ENCODE measurements around the gene BCAM. TPM values are rescaled to one million over a fixed set of nuclear protein-coding genes. Genes with fewer than 3 reads are reported as not detected.

The BCAM gene
- total RNA-seq, 2 donors from 2014 or later: not detected

- ATAC-seq (peak; percentile 99), DNase-seq (peak; percentile 66 to 84 (median 73))
- no peaks in the 10 kb centered on the region for H3K27me3 Mint-ChIP-seq
- H3K4me3 Mint-ChIP-seq: no peak overlapping the region
- H3K4me1 Mint-ChIP-seq: peaks cover 17% of the 10 kb centered on the region
- no peak overlapping the region for H3K27ac Mint-ChIP-seq
- no peaks in the 10 kb centered on the region for H3K9me3 ChIP-seq (ENCODE audit: control insufficient read depth, low read length, poor library complexity, severe bottlenecking)
- no peaks in the 10 kb centered on the region for H3K36me3 Mint-ChIP-seq (ENCODE audit: low read depth)
These were observed 8.4 kb upstream of the BCAM start for GRCh38 chr19:44800461-44800860.

DNA sequence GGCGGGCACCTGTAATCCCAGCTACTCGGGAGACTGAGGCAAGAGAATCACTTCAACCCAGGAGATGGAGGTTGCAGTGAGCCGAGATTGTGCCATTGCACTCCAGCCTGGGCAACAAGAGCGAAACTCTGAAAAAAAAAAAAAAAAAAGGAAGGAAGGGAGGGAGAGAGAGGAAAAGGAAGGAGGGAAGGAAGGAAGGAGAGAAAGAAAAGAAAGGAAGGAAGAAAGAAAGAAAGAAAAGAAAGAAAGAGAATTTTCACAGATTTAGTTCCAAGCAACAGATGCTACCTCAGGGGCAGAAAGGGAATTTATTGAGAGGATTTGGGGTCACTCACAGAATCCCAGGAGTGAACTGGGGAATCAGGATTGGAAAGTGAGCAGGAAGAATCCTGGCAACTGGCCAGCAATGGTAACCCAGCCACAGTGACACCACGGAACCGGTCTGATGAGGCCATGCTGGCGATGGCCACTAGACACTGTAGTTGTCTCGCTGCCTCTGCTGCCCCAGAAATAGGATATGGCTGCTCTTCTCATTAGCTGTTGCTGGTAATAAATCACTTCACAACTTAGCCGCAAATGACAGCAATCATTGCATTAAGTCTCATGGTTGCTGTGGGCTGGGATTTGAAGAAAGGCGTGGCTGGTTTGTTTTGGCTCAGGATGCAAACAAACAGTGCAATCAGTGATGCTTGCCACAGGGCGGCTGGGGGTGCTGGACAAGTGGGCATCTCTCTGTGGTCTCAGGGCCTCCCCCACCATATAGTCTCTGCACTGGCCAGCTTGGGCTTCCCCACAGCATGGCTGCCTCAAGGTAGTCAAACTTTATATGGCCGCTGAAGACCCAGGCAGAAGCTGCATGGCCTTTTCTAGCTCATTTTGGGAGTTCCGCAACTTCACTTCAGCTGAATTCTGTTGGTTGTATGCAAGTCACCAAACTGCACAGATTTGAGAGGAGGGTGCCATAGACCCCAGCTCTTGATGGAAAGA, 5.2 kb upstream of the BCAM start:
- no peaks in the 10 kb centered on the region for H3K9me3 ChIP-seq (ENCODE audit: control insufficient read depth, low read length, poor library complexity, severe bottlenecking)
- DNase-seq (no peak), ATAC-seq (no peak)
- Mint-ChIP-seq H3K4me3 (no peak overlapping the region), H3K27ac (no peak overlapping the region), H3K36me3 (ENCODE audit: low read depth) (no peaks in the 10 kb centered on the region), H3K27me3 (no peaks in the 10 kb centered on the region), H3K4me1 (peaks cover 9% of the 10 kb centered on the region)

DNA sequence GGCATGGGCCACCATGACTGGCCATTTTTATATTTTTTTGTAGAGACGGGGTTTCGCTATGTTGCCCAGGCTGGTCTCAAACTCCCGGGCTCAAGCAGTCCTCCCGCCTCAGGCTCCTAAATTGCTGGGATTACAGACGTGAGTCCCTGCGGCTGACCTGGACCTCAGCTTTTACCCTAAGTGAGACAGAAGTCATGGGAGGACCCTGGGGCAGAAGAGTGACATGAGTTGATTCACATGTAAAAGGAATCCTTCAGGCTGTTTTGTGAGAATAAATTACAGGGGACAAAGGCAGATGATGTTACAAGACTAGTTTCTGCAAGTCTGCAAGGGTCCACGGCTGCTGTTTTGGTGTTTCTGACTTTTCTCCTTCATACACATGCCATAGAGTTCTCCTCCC, 2.6 kb upstream of the BCAM start:
- DNase-seq: no peak
- no peaks in the 10 kb centered on the region for H3K9me3 ChIP-seq (ENCODE audit: control insufficient read depth, low read length, poor library complexity, severe bottlenecking)
- ATAC-seq: no peak
- H3K27me3 Mint-ChIP-seq: peaks cover 3% of the 10 kb centered on the region
- no peaks in the 10 kb centered on the region for H3K36me3 Mint-ChIP-seq (ENCODE audit: low read depth)
- H3K27ac Mint-ChIP-seq: no peak overlapping the region
- H3K4me3 Mint-ChIP-seq: peak overlapping the region; percentile 25
- peaks cover 5% of the 10 kb centered on the region for H3K4me1 Mint-ChIP-seq

GRCh38 chr19:44807162-44807561, 1.7 kb upstream of the BCAM start:
- H3K4me3 Mint-ChIP-seq: no peak overlapping the region
- peaks cover 3% of the 10 kb centered on the region for H3K36me3 Mint-ChIP-seq (ENCODE audit: low read depth)
- peaks cover 5% of the 10 kb centered on the region for H3K4me1 Mint-ChIP-seq
- no peak for ATAC-seq
- DNase-seq: no peak
- no peaks in the 10 kb centered on the region for H3K9me3 ChIP-seq (ENCODE audit: control insufficient read depth, low read length, poor library complexity, severe bottlenecking)
- H3K27me3 Mint-ChIP-seq: peaks cover 10% of the 10 kb centered on the region
- no peak overlapping the region for H3K27ac Mint-ChIP-seq

GRCh38 chr19:44807652-44808462, 1.0 kb upstream of the BCAM start:
- DNase-seq (no peak), ATAC-seq (no peak)
- H3K27ac Mint-ChIP-seq: no peak overlapping the region
- H3K4me3 Mint-ChIP-seq: peak overlapping the region; percentile 53
- H3K9me3 ChIP-seq (ENCODE audit: control insufficient read depth, low read length, poor library complexity, severe bottlenecking): no peaks in the 10 kb centered on the region
- peaks cover 3% of the 10 kb centered on the region for H3K36me3 Mint-ChIP-seq (ENCODE audit: low read depth)
- peaks cover 10% of the 10 kb centered on the region for H3K27me3 Mint-ChIP-seq
- H3K4me1 Mint-ChIP-seq: peaks cover 5% of the 10 kb centered on the region

DNA sequence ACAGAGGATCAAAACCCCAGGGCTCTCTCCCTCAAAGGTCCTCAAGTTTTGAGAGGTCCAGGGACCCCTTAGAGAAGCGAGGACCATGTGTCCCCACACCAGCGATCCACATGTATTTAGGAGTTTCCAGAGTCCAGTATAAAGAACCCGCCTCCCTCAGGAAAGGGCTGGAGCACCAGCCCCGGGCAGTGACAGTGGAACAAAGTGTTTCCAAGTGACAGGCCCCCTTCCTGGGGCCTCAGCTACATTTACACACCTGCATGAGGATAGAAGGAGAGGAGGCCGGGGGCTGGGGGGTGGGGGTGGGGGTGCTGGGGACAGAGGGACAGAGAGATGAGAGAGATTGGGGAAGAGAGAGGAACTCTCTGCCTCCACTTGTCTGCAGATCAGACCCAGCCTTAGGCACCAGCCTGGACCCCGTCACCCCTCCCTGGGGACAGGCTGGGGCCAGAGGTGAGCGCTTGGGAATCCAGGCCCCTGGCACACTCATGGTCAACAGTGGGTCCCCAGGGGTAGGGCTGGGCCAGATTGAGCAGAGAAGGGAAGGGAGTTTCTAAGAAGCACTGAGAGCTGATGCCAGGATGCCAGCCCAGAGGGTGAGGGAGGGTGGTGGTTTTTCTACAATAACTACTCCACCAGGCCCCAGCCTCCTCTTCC, 802 bp downstream of the BCAM start:
- ATAC-seq: no peak
- no peak overlapping the region for H3K4me3 Mint-ChIP-seq
- H3K9me3 ChIP-seq (ENCODE audit: control insufficient read depth, low read length, poor library complexity, severe bottlenecking): no peaks in the 10 kb centered on the region
- H3K27me3 Mint-ChIP-seq: peaks cover 10% of the 10 kb centered on the region
- peaks cover 7% of the 10 kb centered on the region for H3K4me1 Mint-ChIP-seq
- peaks cover 6% of the 10 kb centered on the region for H3K36me3 Mint-ChIP-seq (ENCODE audit: low read depth)
- DNase-seq: no peak
- no peak overlapping the region for H3K27ac Mint-ChIP-seq

DNA sequence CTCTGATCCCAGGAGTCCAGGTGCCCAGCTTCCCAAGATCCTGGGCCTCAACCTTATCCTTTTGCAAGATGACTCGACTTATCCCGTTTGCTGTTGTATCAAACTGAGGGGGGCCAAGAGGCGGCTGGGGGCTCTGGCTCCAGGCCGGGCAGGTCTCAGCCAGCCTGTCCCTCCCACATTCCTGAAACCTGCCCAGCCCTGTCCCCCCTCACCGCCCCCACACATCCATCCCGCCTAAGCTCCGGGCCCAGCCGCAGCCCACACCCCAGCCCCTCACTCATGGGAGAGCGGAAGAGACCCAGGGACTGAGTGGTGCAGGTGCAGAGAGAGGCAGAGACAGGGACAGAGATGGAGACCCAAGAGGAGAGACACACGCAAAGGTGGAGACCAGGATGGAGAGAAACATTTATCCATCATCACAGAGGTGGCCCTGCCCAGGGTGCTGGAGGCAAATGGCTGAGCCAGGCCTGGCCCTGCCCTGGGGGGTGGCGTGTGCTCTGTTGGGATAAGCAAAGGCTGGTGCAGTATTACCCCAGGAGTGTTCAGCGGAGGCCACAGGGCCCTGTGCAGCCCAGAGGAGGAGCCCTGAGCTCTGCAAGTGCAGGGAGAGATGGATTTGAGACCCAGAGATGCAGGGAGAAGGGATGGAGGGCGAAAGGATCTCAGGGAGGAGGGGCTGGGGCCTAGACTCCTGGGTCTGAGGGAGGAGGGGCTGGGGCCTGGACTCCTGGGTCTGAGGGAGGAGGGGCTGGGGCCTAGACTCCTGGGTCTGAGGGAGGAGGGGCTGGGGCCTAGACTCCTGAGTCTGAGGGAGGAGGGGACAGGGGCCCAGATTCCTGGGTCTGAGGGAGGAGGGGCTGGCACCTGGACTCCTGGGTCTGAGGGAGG, 1.6 kb downstream of the BCAM start:
- H3K4me1 Mint-ChIP-seq: peaks cover 11% of the 10 kb centered on the region

DNA sequence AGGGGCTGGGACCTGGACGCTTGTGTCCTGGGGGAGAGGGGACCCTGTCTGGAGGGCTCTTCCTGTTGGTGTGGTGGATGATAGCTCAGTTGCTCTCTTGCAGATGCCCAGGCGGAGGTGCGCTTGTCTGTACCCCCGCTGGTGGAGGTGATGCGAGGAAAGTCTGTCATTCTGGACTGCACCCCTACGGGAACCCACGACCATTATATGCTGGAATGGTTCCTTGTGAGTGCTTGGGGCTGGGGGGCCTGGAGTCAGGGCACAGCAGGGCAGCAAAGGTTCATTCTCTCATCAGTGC, 2.2 kb downstream of the BCAM start:
- H3K4me1 Mint-ChIP-seq: peaks cover 12% of the 10 kb centered on the region
- DNase-seq: no peak
- no peak overlapping the region for H3K27ac Mint-ChIP-seq
- H3K9me3 ChIP-seq (ENCODE audit: control insufficient read depth, low read length, poor library complexity, severe bottlenecking): no peaks in the 10 kb centered on the region
- no peak for ATAC-seq
- H3K27me3 Mint-ChIP-seq: peaks cover 15% of the 10 kb centered on the region
- peaks cover 8% of the 10 kb centered on the region for H3K36me3 Mint-ChIP-seq (ENCODE audit: low read depth)
- no peak overlapping the region for H3K4me3 Mint-ChIP-seq

More for the DNA sequence above, 1.6 kb downstream of the BCAM start:
- H3K9me3 ChIP-seq (ENCODE audit: control insufficient read depth, low read length, poor library complexity, severe bottlenecking): no peaks in the 10 kb centered on the region
- peaks cover 8% of the 10 kb centered on the region for H3K36me3 Mint-ChIP-seq (ENCODE audit: low read depth)
- H3K27ac Mint-ChIP-seq: no peak overlapping the region
- peaks cover 15% of the 10 kb centered on the region for H3K27me3 Mint-ChIP-seq
- DNase-seq: no peak
- peak overlapping the region; percentile 25 for H3K4me3 Mint-ChIP-seq
- ATAC-seq: no peak

DNA sequence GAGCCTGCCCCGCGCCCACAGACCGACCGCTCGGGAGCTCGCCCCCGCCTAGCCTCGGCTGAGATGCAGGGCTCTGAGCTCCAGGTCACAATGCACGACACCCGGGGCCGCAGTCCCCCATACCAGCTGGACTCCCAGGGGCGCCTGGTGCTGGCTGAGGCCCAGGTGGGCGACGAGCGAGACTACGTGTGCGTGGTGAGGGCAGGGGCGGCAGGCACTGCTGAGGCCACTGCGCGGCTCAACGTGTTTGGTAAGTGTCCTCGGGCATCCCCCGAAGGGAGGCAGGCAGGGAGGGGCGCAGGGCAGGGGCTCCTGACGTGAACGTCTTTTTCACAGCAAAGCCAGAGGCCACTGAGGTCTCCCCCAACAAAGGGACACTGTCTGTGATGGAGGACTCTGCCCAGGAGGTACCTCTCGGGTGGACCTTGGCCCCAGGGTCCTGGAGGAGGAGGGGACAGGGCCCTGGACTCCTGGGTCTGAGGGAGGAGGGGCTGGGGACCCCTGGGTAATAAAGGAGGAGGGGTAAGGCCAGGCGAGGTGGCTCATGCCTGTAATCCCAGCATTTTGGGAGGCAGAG, 3.3 kb downstream of the BCAM start:
- no peak overlapping the region for H3K27ac Mint-ChIP-seq
- ATAC-seq (no peak), DNase-seq (no peak)
- peaks cover 15% of the 10 kb centered on the region for H3K27me3 Mint-ChIP-seq
- H3K4me3 Mint-ChIP-seq: no peak overlapping the region
- H3K4me1 Mint-ChIP-seq: peaks cover 10% of the 10 kb centered on the region
- H3K36me3 Mint-ChIP-seq (ENCODE audit: low read depth): peaks cover 8% of the 10 kb centered on the region
- no peaks in the 10 kb centered on the region for H3K9me3 ChIP-seq (ENCODE audit: control insufficient read depth, low read length, poor library complexity, severe bottlenecking)

DNA sequence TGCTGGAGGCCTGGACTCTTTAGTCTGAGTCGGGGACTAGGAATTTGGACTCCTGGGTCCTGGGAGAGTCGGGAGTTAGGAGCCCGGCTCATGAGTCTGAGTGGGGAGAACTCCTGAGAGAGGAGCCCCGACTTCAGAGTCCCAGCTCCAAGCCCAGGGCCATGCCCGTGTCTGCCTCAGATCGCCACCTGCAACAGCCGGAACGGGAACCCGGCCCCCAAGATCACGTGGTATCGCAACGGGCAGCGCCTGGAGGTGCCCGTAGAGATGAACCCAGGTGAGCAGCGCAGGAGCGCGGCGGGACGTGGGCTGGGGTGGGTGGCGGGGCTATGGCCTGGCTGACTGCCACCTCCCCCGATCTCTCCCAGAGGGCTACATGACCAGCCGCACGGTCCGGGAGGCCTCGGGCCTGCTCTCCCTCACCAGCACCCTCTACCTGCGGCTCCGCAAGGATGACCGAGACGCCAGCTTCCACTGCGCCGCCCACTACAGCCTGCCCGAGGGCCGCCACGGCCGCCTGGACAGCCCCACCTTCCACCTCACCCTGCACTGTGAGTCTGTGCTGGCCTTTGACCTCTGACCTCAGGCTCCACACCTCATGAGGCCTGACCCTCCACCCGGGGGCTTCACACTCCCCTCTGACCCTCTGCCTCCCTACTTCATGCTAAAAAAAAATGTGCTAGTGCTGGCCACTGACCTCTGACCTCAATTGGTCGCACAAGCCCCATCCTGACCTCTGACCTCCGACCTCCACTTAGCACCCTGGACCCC, 4.4 kb downstream of the BCAM start:
- Mint-ChIP-seq H3K27me3 (peaks cover 15% of the 10 kb centered on the region), H3K36me3 (ENCODE audit: low read depth) (peaks cover 8% of the 10 kb centered on the region), H3K4me1 (peaks cover 10% of the 10 kb centered on the region), H3K27ac (no peak overlapping the region), H3K4me3 (no peak overlapping the region)
- H3K9me3 ChIP-seq (ENCODE audit: control insufficient read depth, low read length, poor library complexity, severe bottlenecking): no peaks in the 10 kb centered on the region
- DNase-seq (no peak), ATAC-seq (no peak)

DNA sequence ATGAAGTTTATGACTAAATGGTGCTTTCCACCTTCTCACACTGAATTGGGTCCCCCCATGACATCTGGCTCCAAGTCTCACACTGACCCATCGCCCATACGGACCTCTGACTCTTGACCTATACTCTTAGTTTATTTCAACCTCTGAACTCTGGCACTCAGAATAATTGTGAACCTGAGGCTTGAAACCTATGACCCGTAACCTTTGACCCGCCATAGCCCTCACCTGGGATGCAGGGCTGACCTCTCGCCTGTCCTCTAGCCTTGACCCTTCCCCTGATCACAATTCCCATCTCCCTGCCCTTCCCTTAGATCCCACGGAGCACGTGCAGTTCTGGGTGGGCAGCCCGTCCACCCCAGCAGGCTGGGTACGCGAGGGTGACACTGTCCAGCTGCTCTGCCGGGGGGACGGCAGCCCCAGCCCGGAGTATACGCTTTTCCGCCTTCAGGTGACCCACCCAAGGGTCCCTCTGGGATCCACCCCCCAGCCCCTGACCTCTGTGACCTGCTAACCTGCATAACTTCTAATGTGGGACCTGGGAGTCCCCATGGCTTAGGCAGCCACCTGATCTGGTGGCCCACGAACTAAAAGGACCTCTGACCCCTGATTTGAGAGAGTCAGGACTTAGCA, 5.1 kb downstream of the BCAM start:
- no peaks in the 10 kb centered on the region for H3K9me3 ChIP-seq (ENCODE audit: control insufficient read depth, low read length, poor library complexity, severe bottlenecking)
- DNase-seq (no peak), ATAC-seq (no peak)
- Mint-ChIP-seq H3K4me1 (peaks cover 10% of the 10 kb centered on the region), H3K27ac (no peak overlapping the region), H3K27me3 (peaks cover 15% of the 10 kb centered on the region), H3K36me3 (ENCODE audit: low read depth) (peaks cover 8% of the 10 kb centered on the region), H3K4me3 (no peak overlapping the region)

Measured in T-helper 17 cell (primary cell).